Parathyroid adenoma (tissue), 2 donors: ENCODE results near the gene SFXN5.

Experiments used
- H2AFZ ChIP-seq: fragments of 300-600 bp; sonication (generic); one replicate; pipeline ENCODE4 v1.7.0; 2017; ENCODE audit warnings: antibody characterized with exemption, mild to moderate bottlenecking
- H3K27ac ChIP-seq: fragments of 300-600 bp; sonication (generic); one replicate; pipeline ENCODE4 v1.7.0; 2017
- H3K27me3 ChIP-seq: fragments of 300-600 bp; sonication (generic); one replicate; pipeline ENCODE4 v1.7.0; 2017; ENCODE audit warnings: low read length; ENCODE audit not compliant: control insufficient read depth, insufficient read depth
- H3K36me3 ChIP-seq: fragments of 300-600 bp; sonication (generic); one replicate; pipeline ENCODE4 v1.7.0; 2017; ENCODE audit warnings: low read length; ENCODE audit not compliant: control insufficient read depth, insufficient read depth
- H3K4me1 ChIP-seq: fragments of 300-600 bp; sonication (generic); one replicate; pipeline ENCODE4 v1.7.0; 2017; ENCODE audit warnings: control low read depth
- H3K4me2 ChIP-seq: fragments of 300-600 bp; sonication (generic); one replicate; pipeline ENCODE4 v1.7.0; 2017; ENCODE audit warnings: low read length
- H3K4me3 ChIP-seq: fragments of 300-600 bp; sonication (generic); one replicate; pipeline ENCODE4 v1.7.0; 2017; ENCODE audit warnings: low read depth, low read length
- H3K79me2 ChIP-seq: fragments of 300-600 bp; sonication (generic); one replicate; pipeline ENCODE4 v1.7.0; 2017; ENCODE audit warnings: control low read depth
- H3K9ac ChIP-seq: fragments of 300-600 bp; sonication (generic); one replicate; pipeline ENCODE4 v1.7.0; 2017; ENCODE audit warnings: mild to moderate bottlenecking
- H3K9me3 ChIP-seq: fragments of 300-600 bp; sonication (generic); one replicate; pipeline ENCODE4 v1.7.0; 2017; ENCODE audit warnings: low read length; ENCODE audit not compliant: control insufficient read depth
- CTCF ChIP-seq: fragments of 300-600 bp; sonication (generic); IDR thresholded peaks from one replicate; pipeline ENCODE4 v1.7.0; 2017; ENCODE audit warnings: antibody characterized with exemption, mild to moderate bottlenecking
- donor health status: primary hyperparathyroidism.

SFXN5 gene

GRCh38 chr2:72944804-72945449 is 126.6 kb downstream of the SFXN5 start:
- H3K4me1 ChIP-seq: no peaks in the 10 kb centered on the region
- no peak overlapping the region for H3K4me3 ChIP-seq
- H3K4me2 ChIP-seq: no peak overlapping the region
- no peaks in the 10 kb centered on the region for H3K36me3 ChIP-seq
- no peaks in the 10 kb centered on the region for H3K79me2 ChIP-seq
- H3K9ac ChIP-seq: no peak overlapping the region
- H3K27ac ChIP-seq: no peak overlapping the region
- H3K9me3 ChIP-seq: no peaks in the 10 kb centered on the region
- H3K27me3 ChIP-seq: no peaks in the 10 kb centered on the region
- TF ChIP-seq CTCF: no peak
- H2AFZ ChIP-seq: no peak overlapping the region

GRCh38 chr2:72943540-72944395 is 127.7 kb downstream of the SFXN5 start:
- H3K4me2 ChIP-seq: no peak overlapping the region
- H3K4me1 ChIP-seq: no peaks in the 10 kb centered on the region
- no peaks in the 10 kb centered on the region for H3K36me3 ChIP-seq
- H3K27me3 ChIP-seq: no peaks in the 10 kb centered on the region
- H3K27ac ChIP-seq: no peak overlapping the region
- H3K4me3 ChIP-seq: no peak overlapping the region
- H2AFZ ChIP-seq: no peak overlapping the region
- no peak for TF ChIP-seq CTCF
- H3K79me2 ChIP-seq: no peaks in the 10 kb centered on the region
- no peak overlapping the region for H3K9ac ChIP-seq
- no peaks in the 10 kb centered on the region for H3K9me3 ChIP-seq

- Histone ChIP-seq H3K27ac (no peak overlapping the region), H3K4me2 (no peak overlapping the region), H3K9ac (no peak overlapping the region), H2AFZ (no peak overlapping the region), H3K9me3 (no peaks in the 10 kb centered on the region), H3K4me3 (no peak overlapping the region), H3K4me1 (no peaks in the 10 kb centered on the region), H3K27me3 (no peaks in the 10 kb centered on the region), H3K36me3 (no peaks in the 10 kb centered on the region), H3K79me2 (no peaks in the 10 kb centered on the region)
- no peak for TF ChIP-seq CTCF
These were observed 128.6 kb downstream of the SFXN5 start for GRCh38 chr2:72942881-72943418.

- TF ChIP-seq CTCF: no peak
- H3K9ac ChIP-seq: no peak overlapping the region
- H3K79me2 ChIP-seq: no peaks in the 10 kb centered on the region
- H3K4me1 ChIP-seq: no peaks in the 10 kb centered on the region
- H3K27ac ChIP-seq: no peak overlapping the region
- H3K36me3 ChIP-seq: no peaks in the 10 kb centered on the region
- H3K4me3 ChIP-seq: no peak overlapping the region
- no peaks in the 10 kb centered on the region for H3K27me3 ChIP-seq
- no peak overlapping the region for H3K4me2 ChIP-seq
- no peak overlapping the region for H2AFZ ChIP-seq
- no peaks in the 10 kb centered on the region for H3K9me3 ChIP-seq
These were observed 129.2 kb downstream of the SFXN5 start for GRCh38 chr2:72942293-72942692.
